GM18502 (cell line): ENCODE results near the gene CLSTN2.

ENCODE experiments used
- ATAC-seq: cut with Tn5 transposase; IDR thresholded peaks from one replicate; pipeline ENCODE4 v1.9.1; 2021; ENCODE audit warnings: mild to moderate bottlenecking; ENCODE audit not compliant: unreplicated experiment, poor library complexity

The CLSTN2 gene

GRCh38 chr3:139988472-139989156 is 53.6 kb downstream of the CLSTN2 start:
- no peak for ATAC-seq

- no peak for ATAC-seq
Measured at GRCh38 chr3:139994891-139995290, 59.9 kb downstream of the CLSTN2 start.

- ATAC-seq, result no peak
Measured at GRCh38 chr3:140004271-140004670, 69.3 kb downstream of the CLSTN2 start.

- ATAC-seq, result no peak
Measured at GRCh38 chr3:140006331-140006730, 71.3 kb downstream of the CLSTN2 start.

GRCh38 chr3:140007081-140007480 is 72.1 kb downstream of the CLSTN2 start:
- no peak for ATAC-seq

- ATAC-seq, result no peak
Measured at GRCh38 chr3:140007911-140008869, 73.2 kb downstream of the CLSTN2 start.

GRCh38 chr3:140010391-140010790 is 75.4 kb downstream of the CLSTN2 start:
- ATAC-seq, result no peak

GRCh38 chr3:140011086-140011485 is 76.1 kb downstream of the CLSTN2 start:
- no peak for ATAC-seq

GRCh38 chr3:140011611-140012277 is 76.8 kb downstream of the CLSTN2 start:
- ATAC-seq, result no peak

GRCh38 chr3:140013220-140013619 is 78.2 kb downstream of the CLSTN2 start:
- no peak for ATAC-seq

GRCh38 chr3:140014831-140015495 is 80.0 kb downstream of the CLSTN2 start:
- no peak for ATAC-seq

GRCh38 chr3:140015741-140016140 is 80.8 kb downstream of the CLSTN2 start:
- no peak for ATAC-seq

GRCh38 chr3:140018556-140018955 is 83.6 kb downstream of the CLSTN2 start:
- ATAC-seq, result no peak

- no peak for ATAC-seq
Measured at GRCh38 chr3:140019946-140020345, 85.0 kb downstream of the CLSTN2 start.

GRCh38 chr3:140020541-140020940 is 85.6 kb downstream of the CLSTN2 start:
- no peak for ATAC-seq

- ATAC-seq, result no peak
Measured at GRCh38 chr3:140021269-140021668, 86.3 kb downstream of the CLSTN2 start.

GRCh38 chr3:140022066-140022770 is 87.2 kb downstream of the CLSTN2 start:
- ATAC-seq, result no peak

- ATAC-seq, result no peak
Measured at GRCh38 chr3:140023616-140024530, 88.9 kb downstream of the CLSTN2 start.

GRCh38 chr3:140031170-140031569 is 96.2 kb downstream of the CLSTN2 start:
- ATAC-seq, result no peak
